Lower leg skin (tissue), 3 donors: Measurements from ENCODE around the gene HLA-DOB.

Source experiments
- POLR2A ChIP-seq, 2 donors: fragments of 450-650 bp; IDR thresholded peaks; one replicate each; pipeline ENCODE4 v1.6.1; 2016 to 2017; ENCODE audit warnings: antibody characterized with exemption in 2 of 2, mild to moderate bottlenecking in 1 of 2, moderate library complexity in 1 of 2
- TF ChIP-seq, protein P1 (sequence below), 3 donors: fragments of 450-650 bp; IDR thresholded peaks; one replicate each; pipeline ENCODE4 v1.5.1; 2016; ENCODE audit warnings: antibody characterized with exemption in 3 of 3, mild to moderate bottlenecking in 3 of 3, moderate library complexity in 2 of 3

DNA sequence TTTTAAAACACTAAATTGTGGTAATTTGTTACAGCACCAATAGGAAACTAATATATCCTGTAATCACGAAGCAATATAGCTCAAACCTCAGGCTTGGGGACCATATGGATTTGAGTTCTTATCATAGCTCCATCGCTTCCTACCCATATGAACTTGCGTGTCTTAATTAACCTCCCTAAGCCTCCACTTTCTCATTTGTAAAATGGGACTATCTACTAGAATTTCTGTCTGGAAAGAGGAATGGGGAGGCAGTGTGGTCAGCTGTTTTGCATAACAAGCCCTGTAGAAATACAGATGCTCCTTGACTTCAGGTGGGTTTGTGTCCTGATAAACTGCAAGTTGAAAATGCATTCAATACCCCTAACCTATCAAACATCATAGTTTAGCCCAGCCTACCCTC, 17.1 kb downstream of the HLA-DOB start:
- no peak for TF ChIP-seq POLR2A (IDR thresholded peaks at IDR 0.05)
- TF ChIP-seq, protein P1, sequence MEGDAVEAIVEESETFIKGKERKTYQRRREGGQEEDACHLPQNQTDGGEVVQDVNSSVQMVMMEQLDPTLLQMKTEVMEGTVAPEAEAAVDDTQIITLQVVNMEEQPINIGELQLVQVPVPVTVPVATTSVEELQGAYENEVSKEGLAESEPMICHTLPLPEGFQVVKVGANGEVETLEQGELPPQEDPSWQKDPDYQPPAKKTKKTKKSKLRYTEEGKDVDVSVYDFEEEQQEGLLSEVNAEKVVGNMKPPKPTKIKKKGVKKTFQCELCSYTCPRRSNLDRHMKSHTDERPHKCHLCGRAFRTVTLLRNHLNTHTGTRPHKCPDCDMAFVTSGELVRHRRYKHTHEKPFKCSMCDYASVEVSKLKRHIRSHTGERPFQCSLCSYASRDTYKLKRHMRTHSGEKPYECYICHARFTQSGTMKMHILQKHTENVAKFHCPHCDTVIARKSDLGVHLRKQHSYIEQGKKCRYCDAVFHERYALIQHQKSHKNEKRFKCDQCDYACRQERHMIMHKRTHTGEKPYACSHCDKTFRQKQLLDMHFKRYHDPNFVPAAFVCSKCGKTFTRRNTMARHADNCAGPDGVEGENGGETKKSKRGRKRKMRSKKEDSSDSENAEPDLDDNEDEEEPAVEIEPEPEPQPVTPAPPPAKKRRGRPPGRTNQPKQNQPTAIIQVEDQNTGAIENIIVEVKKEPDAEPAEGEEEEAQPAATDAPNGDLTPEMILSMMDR (IDR thresholded peaks at IDR 0.05), result no peak
